Endothelial cell of umbilical vein (primary cell): ENCODE measurements around the gene SSRP1. TPM values are rescaled to one million over a fixed set of nuclear protein-coding genes. Genes with fewer than 3 reads are reported as not detected.

Experiments used
- BruUV-seq: library from RNA; stranded (reverse); fragments of 400-500 nt; replicated peaks from 2 replicates; lab custom pipeline; 2021; lab: Mats Ljungman, UMichigan
- CTCF ChIA-PET: fragments of 300-600, 350-600 bp; sonication (Branson Sonifier 250); formaldehyde crosslinking; loops from one replicate; lab custom pipeline; 2021; ENCODE audit warnings: antibody characterized with exemption, inconsistent platforms; lab: Charles Lee
- POLR2A ChIA-PET: fragments of 300-600, 350-600 bp; sonication (Branson Sonifier 250); formaldehyde crosslinking; loops from one replicate; lab custom pipeline; 2021; ENCODE audit warnings: antibody characterized with exemption, inconsistent platforms; lab: Charles Lee
- DNase-seq: peaks from one replicate; pipeline ENCODE4 v3.0.0-alpha.2; 2011; ENCODE audit warnings: low read depth, low spot score
- FAIRE-seq: peaks from 2 replicates; lab custom pipeline; 2011; peaks lifted over from hg19 to GRCh38; lab: Jason Lieb, UNC
- H2AFZ ChIP-seq: 2 replicates; pipeline ENCODE4 v1.6.0; 2012; ENCODE audit warnings: low read depth, low read length, control low read depth, inconsistent platforms
- H3K27ac ChIP-seq: 2 replicates; pipeline ENCODE4 v1.5.1; 2011; ENCODE audit warnings: low read depth, mild to moderate bottlenecking, control low read depth, low read length, moderate library complexity; ENCODE audit not compliant: insufficient read depth
- H3K27me3 ChIP-seq, 2 experiments: 2 replicates each; pipeline versions ENCODE4 v1.6.0 to v1.6.1; 2011; ENCODE audit warnings: low read length in 2 of 2, mixed read lengths in 1 of 2; ENCODE audit not compliant: control insufficient read depth in 2 of 2, insufficient read depth in 2 of 2
- H3K36me3 ChIP-seq, 2 experiments: 2 replicates in 1 of 2; 3 replicates in 1 of 2; pipeline ENCODE4 v1.5.1; 2011; ENCODE audit warnings: low read length in 2 of 2, mild to moderate bottlenecking in 1 of 2, moderate library complexity in 1 of 2; ENCODE audit not compliant: control insufficient read depth in 2 of 2, insufficient read depth in 2 of 2; ENCODE audit errors: extremely low read depth in 1 of 2
- H3K4me1 ChIP-seq: 3 replicates; pipeline ENCODE4 v1.5.1; 2011; ENCODE audit warnings: mild to moderate bottlenecking, low read length; ENCODE audit not compliant: control insufficient read depth, insufficient read depth; ENCODE audit errors: extremely low read depth
- H3K4me2 ChIP-seq: 2 replicates; pipeline ENCODE4 v1.6.1; 2011; ENCODE audit warnings: low read length, control low read depth, mixed read lengths; ENCODE audit not compliant: insufficient read depth
- H3K4me3 ChIP-seq, 3 experiments: fragments of 200-600 bp in 1 of 3; sonication (generic), shearing (Covaris generic) in 1 of 3; replicated peaks in 1 of 3; 2 replicates each; pipeline ENCODE4 v1.5.1; 2011 to 2016; ENCODE audit warnings: control low read depth in 3 of 3, low read length in 3 of 3, mild to moderate bottlenecking in 2 of 3, inconsistent platforms in 1 of 3, low read depth in 1 of 3, moderate library complexity in 1 of 3; ENCODE audit not compliant: insufficient read depth in 1 of 3
- H3K79me2 ChIP-seq: 2 replicates; pipeline ENCODE4 v1.6.0; 2012; ENCODE audit warnings: low read length, inconsistent platforms; ENCODE audit not compliant: control insufficient read depth, insufficient read depth
- H3K9ac ChIP-seq: replicated peaks from 2 replicates; pipeline ENCODE3; 2011; ENCODE audit warnings: low read length, control low read depth; ENCODE audit not compliant: insufficient read depth; ENCODE audit errors: extremely low read depth
- H3K9me1 ChIP-seq: replicated peaks from 3 replicates; pipeline ENCODE4 v1.6.0; 2011; ENCODE audit warnings: mild to moderate bottlenecking, low read length; ENCODE audit not compliant: control insufficient read depth, insufficient read depth; ENCODE audit errors: extremely low read depth
- H3K9me3 ChIP-seq: replicated peaks from 2 replicates; pipeline ENCODE4 v1.5.1; 2012; ENCODE audit warnings: low read length, inconsistent platforms; ENCODE audit not compliant: control insufficient read depth, insufficient read depth
- H4K20me1 ChIP-seq: replicated peaks from 2 replicates; pipeline ENCODE3; 2011; ENCODE audit warnings: mild to moderate bottlenecking, low read length; ENCODE audit not compliant: control insufficient read depth, insufficient read depth; ENCODE audit errors: extremely low read depth
- CTCF ChIP-seq, 2 donors: IDR thresholded peaks; 1 replicate in 1 of 2; 2 replicates in 1 of 2; pipeline ENCODE4 v1.5.1; 2011; ENCODE audit warnings: low read length in 2 of 2, mild to moderate bottlenecking in 2 of 2, moderate library complexity in 2 of 2, control low read depth in 1 of 2, inconsistent platforms in 1 of 2, low read depth in 1 of 2; ENCODE audit not compliant: insufficient read depth in 1 of 2; ENCODE audit errors: extremely low read depth in 1 of 2
- FOS ChIP-seq: IDR thresholded peaks from 2 replicates; pipeline ENCODE4 v1.6.1; 2011; ENCODE audit warnings: mild to moderate bottlenecking, low read length, moderate library complexity, borderline replicate concordance; ENCODE audit not compliant: insufficient read depth
- JUN ChIP-seq: IDR thresholded peaks from 2 replicates; pipeline ENCODE4 v1.6.1; 2011; ENCODE audit warnings: borderline replicate concordance, low read depth; ENCODE audit not compliant: insufficient read length, insufficient read depth
- MAX ChIP-seq: IDR thresholded peaks from 2 replicates; pipeline ENCODE4 v1.6.1; 2011; ENCODE audit not compliant: insufficient read depth, insufficient read length
- dilution Hi-C: fragments of 300-500 bp; cut with MboI; formaldehyde crosslinking; loops from one replicate; pipeline ENCODE4 v1.15.0; 2019; ENCODE audit warnings: low sequenced_read_pairs; ENCODE audit not compliant: extremely low pct_ligation_motif_present
- intact Hi-C: fragments of 100-400 bp; cut with micrococcal nuclease; formaldehyde crosslinking; loops from one replicate; pipeline ENCODE4 v1.10.0; 2022
- polyA plus RNA-seq, 4 experiments: library from polyadenylated mRNA; depleted of rRNA in 3 of 4; stranded (reverse) in 3 of 4; unstranded in 1 of 4; fragments of >200 nt; gene quantifications; 2 replicates each; pipeline versions ENCODE4 v1.2.1 to v1.2.3, GENCODE V29; 2011 to 2012; ENCODE audit warnings: missing spikeins in 1 of 4
- total RNA-seq: library from RNA; stranded (reverse); gene quantifications from 2 replicates; pipeline ENCODE4 v1.2.3, GENCODE V29; 2021

The SSRP1 gene
- total and polyA plus RNA-seq, 2 donors (not counting 3 experiments of a cell fraction or from before 2014, with no cell fraction given), result 130 to 146 TPM

- no TSS peak for BruUV-seq
- no peaks in the 10 kb centered on the region for H3K9me1 ChIP-seq
- ChIA-PET CTCF (interaction anchor here (1.3 kb wide), 1 partner anchor 25 kb away, joined by 3 read pairs; no protein-coding TSS in a partner anchor), POLR2A (no interaction called here)
- dilution Hi-C loops, result no loop called here
- H3K4me3 ChIP-seq, result no peak overlapping the region
- H3K27ac ChIP-seq, result no peak overlapping the region
- H3K9me3 ChIP-seq, result no peaks in the 10 kb centered on the region
- DNase-seq, result no peak
- H3K4me2 ChIP-seq, result no peak overlapping the region
- no peak for FAIRE-seq
- no peaks in the 10 kb centered on the region for H4K20me1 ChIP-seq
- peaks cover 17 to 52% of the 10 kb centered on the region in 2 experiments for H3K36me3 ChIP-seq
- H3K27me3 ChIP-seq, result no peaks in the 10 kb centered on the region
- H3K9ac ChIP-seq, result no peak overlapping the region
- TF ChIP-seq CTCF (IDR thresholded peaks at IDR 0.05; ENCODE audit: extremely low read depth in 1 of 2, insufficient read depth in 1 of 2, low read depth in 1 of 2, low read length in 2 of 2) (no peak), JUN (no peak), FOS (no peak)
- peaks cover 19% of the 10 kb centered on the region for H3K79me2 ChIP-seq
- no peak overlapping the region for H2AFZ ChIP-seq
- intact Hi-C loops, result loop anchor here (10.0 kb wide), 1 partner anchor 1261 kb away; the partner anchor contains the start of genes LPXN and ZFP91
- peaks cover 13% of the 10 kb centered on the region for H3K4me1 ChIP-seq
Observed at GRCh38 chr11:57313788-57314135, 21.9 kb downstream of the SSRP1 start.

- no peaks in the 10 kb centered on the region for H4K20me1 ChIP-seq
- dilution Hi-C loops, result no loop called here
- no peak for FAIRE-seq
Observed at GRCh38 chr11:57313071-57313787, 22.5 kb downstream of the SSRP1 start.

More at GRCh38 chr11:57313071-57313787, 22.5 kb downstream of the SSRP1 start:
- DNase-seq, result no peak
- no peak overlapping the region for H3K27ac ChIP-seq
- no peaks in the 10 kb centered on the region for H3K9me1 ChIP-seq
- H3K4me1 ChIP-seq, result peaks cover 13% of the 10 kb centered on the region
- no peak overlapping the region for H2AFZ ChIP-seq
- POLR2A ChIA-PET, result no interaction called here
- intact Hi-C loops, result loop anchor here (10.0 kb wide), 1 partner anchor 1262 kb away; the partner anchor contains the start of genes LPXN and ZFP91
- no peak for TF ChIP-seq JUN
- TF ChIP-seq MAX, result no peak
- H3K79me2 ChIP-seq, result peaks cover 22% of the 10 kb centered on the region
- H3K4me3 ChIP-seq, result no peak overlapping the region
- CTCF ChIA-PET, result interaction anchor here (1.3 to 2.7 kb wide), 2 partner anchors 11 to 24 kb away, joined by 3 to 37 read pairs; partner anchors contain the start of gene TNKS1BP1
- no peak overlapping the region for H3K4me2 ChIP-seq
- H3K27me3 ChIP-seq, result no peaks in the 10 kb centered on the region
- no peaks in the 10 kb centered on the region for H3K9me3 ChIP-seq
- H3K9ac ChIP-seq, result no peak overlapping the region
- TSS peak; percentile 33 for BruUV-seq
- H3K36me3 ChIP-seq, result peaks cover 17 to 48% of the 10 kb centered on the region in 2 experiments
